Left colon (tissue), 2 donors: Measurements from ENCODE around the gene ZNF609. TPM values are rescaled to one million over a fixed set of nuclear protein-coding genes. Genes with fewer than 3 reads are reported as not detected.

ENCODE experiments used
- ATAC-seq: fragments of 200-7000 bp; cut with Tn5 transposase; one replicate; pipeline ENCODE4 v1.9.1; 2020; ENCODE audit warnings: mild to moderate bottlenecking, moderate library complexity
- DNase-seq, 2 donors: peaks; one replicate each; pipeline ENCODE4 v3.0.0-alpha.2; 2020
- intact Hi-C, 2 donors: fragments of 100-400 bp; cut with DNase I in 1 of 2; cut with micrococcal nuclease in 1 of 2; formaldehyde crosslinking; loops; one replicate each; pipeline versions ENCODE4 v1.11.2 to v1.14.0; 2022; cut with DNase I, micrococcal nuclease
- total RNA-seq, 2 donors: library from RNA; stranded (reverse); fragmentation: NEBNext Ultra II Directional; extraction: Animal tissue kit (Norgen Biotek cat#: 25700); gene quantifications; one replicate each; pipeline ENCODE4 v1.2.1, GENCODE V29; 2021
- donor health status: DM: no; HTN: no; CAD: no.
- donor health status: DM: yes; HTN: yes; CAD: no.

The ZNF609 gene
- total RNA-seq, 2 donors from 2014 or later: 26.3 to 35.3 TPM

GRCh38 chr15:64653757-64654156 lies 193.4 kb downstream of the ZNF609 start:
- intact Hi-C loops: loop anchor here in 1 of 2 donors (10.0 kb wide), 1 partner anchor 229 kb away; no protein-coding TSS in a partner anchor
- ATAC-seq (peak; percentile 44), DNase-seq (no peak)

GRCh38 chr15:64656508-64656907 lies 196.1 kb downstream of the ZNF609 start:
- ATAC-seq: no peak
- intact Hi-C loops: loop anchor here in 1 of 2 donors (10.0 kb wide), 1 partner anchor 232 kb away; no protein-coding TSS in a partner anchor
- no peak for DNase-seq

DNA sequence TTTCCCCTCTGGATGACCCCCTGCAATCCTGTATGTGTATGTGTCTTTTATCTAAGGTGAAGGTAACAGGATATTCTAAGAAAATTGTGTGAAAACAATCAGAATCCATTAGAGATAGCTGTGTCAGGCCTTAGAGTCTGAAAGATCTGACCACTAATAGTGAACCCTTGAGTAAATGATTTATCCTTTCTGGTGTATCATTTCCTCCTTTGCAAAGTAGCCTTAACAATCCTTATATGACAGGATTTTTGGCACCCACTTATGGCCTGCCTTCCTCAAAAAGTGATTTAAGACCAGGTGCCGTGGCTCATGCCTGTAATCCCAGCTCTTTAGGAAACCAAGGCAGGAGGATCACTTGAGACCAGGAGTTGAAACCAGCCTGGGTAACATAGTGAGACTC lies 204.8 kb downstream of the ZNF609 start:
- intact Hi-C loops: no loop called here
- ATAC-seq (peak; percentile 84), DNase-seq (no peak)

DNA sequence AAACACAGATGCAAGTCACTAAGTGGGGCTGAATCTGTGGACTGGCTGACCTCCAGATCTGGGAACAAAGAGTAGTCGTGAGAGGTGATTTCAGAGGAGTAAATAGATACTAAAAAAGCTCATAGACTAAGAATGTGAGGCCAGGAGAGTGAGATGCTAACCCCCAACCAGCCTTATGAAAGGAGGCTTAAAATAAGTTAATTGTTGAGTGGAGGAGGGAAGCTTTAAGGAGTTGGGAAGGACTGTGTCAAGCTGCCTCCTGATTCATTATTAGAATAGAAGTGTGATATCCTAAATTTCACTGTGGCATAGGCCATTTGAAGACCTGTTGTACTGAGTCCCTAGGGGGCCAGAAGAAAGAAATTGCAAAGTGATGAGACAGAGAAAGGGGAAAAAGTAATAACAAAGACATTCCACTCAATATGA lies 207.4 kb downstream of the ZNF609 start:
- intact Hi-C loops: no loop called here
- ATAC-seq (no peak), DNase-seq (no peak)

GRCh38 chr15:64673866-64674265 lies 213.5 kb downstream of the ZNF609 start:
- DNase-seq (no peak), ATAC-seq (no peak)
- intact Hi-C loops: no loop called here

DNA sequence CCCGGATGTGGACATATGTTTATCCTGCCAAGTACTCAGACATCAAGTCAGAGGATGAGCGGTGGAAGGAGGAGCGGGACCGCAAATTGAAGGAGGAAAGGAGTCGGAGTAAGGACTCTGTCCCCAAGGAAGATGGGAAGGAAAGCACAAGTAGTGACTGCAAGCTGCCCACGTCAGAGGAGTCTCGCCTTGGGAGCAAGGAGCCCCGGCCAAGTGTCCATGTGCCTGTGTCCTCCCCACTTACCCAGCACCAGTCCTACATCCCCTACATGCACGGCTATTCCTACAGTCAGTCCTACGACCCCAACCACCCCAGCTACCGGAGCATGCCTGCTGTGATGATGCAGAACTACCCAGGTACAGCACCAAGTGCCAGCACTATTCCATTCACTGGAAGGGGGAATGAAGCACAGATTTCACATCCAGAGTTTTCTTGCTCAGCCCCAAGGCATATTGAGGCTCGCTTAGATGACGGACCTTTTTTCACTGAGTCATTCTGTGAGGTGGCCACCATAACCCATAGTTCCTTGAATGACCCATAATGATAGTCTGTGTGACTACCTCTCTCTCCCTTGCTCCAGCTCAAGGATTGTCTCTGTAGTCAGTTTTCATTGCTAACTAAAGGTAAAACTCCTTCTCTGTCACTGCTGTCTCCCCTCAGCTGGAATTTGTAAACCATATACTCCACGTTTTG lies 217.9 kb downstream of the ZNF609 start:
- DNase-seq: no peak
- ATAC-seq: no peak
- intact Hi-C loops: no loop called here

DNA sequence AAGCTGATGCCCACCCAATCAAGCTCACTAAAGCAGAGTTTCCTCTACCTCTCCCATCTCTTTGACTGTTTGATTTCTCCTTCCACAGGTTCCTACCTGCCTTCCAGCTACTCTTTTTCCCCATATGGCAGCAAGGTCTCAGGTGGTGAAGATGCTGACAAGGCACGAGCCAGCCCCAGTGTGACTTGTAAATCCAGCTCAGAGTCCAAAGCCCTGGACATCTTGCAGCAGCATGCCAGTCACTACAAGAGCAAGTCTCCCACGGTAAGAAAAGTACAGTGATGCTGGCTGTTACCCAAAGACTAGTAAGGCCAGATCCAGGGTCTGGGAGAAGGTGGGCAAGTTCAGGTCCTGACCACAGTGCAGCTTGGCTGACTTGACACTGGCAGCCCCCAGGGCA lies 219.7 kb downstream of the ZNF609 start:
- intact Hi-C loops: no loop called here
- ATAC-seq (no peak), DNase-seq (no peak)

DNA sequence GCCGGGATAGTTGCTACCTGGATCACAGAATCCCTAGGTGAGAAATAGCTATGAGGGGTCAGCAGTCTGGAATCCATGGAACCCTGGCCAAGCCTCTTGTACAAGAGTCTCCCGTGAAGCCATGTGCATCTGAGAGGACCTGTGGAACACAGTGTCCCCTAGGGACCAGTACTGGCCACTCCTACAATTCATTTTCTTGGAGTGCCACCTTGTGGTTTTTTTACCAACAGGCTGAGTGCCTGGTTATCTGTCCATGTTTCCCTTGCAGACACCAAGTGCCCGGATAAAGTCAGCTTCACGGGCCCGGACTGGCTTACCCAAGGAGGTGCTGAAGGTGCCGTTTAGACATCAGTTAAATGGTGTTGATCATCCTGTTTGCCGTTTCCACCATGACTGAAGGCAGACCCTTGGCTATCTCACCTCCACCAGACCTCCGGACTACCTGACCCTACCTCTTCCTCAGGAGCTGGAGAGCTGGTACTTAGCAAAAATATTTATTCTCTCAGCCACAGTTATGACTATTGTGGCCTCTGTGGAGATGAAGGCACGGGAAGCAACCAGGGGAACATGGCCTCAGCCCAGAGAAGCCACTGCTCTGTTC lies 221.1 kb downstream of the ZNF609 start:
- peak; percentile 89 for ATAC-seq
- peak in 1 of 2 donors; percentile 18 for DNase-seq
- intact Hi-C loops: no loop called here

DNA sequence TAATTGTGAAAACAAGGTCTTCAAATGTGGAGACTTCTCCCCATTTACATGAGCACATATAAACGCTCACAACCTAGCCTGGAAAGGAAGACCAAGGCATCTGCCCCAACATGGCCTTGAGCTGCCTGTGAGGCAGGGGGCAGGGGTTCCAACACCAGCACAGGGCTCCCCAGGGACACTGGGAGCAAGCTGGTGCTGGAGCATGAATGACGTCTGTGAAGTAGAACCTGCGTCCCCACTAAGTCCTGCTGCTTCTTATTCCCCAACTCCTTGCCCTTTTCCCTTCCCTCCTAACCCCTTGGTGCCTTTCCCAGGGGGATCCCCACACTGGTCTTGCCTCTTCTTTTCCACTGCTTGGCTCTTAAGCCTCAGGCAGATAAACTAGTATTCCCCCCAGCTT lies 221.9 kb downstream of the ZNF609 start:
- no peak for DNase-seq
- ATAC-seq: no peak
- intact Hi-C loops: no loop called here

- no peak for DNase-seq
- intact Hi-C loops: no loop called here
- ATAC-seq: no peak
Measured at GRCh38 chr15:64683378-64683777, 223.0 kb downstream of the ZNF609 start.

DNA sequence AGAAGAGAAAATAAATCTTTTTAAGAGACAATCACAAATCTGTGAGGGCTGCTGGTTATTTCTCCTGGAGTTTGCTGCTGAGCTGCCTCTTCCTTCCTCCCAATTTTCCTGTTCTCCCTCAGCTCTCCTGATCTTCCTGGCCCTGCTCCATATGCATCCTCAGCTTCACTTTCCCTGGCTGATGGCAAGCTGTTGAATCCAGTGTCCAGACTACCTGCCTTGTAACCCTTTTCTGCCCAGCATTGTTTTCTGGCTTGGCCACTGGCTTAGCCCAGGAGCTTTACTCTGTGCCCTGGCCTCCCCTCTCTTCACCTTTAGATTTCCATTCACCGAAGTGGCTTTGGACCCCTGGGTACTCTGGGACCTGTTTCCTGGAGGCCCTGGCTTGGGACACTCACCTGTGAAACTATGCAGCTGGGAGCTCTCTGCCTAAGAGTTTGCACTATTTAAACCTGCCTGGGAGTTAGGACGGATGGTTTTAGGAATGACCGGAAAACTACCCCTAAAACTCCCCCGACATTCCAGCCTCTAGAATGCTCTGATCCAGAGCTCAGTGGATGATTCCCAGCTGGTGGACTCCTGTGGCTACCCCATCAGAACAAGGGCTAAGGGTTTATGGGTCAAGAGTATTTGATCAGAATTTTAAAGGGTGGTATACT lies 225.0 kb downstream of the ZNF609 start:
- intact Hi-C loops: loop anchor here in 1 of 2 donors (5.0 kb wide), 1 partner anchor 42 kb away; no protein-coding TSS in a partner anchor
- no peak for ATAC-seq
- no peak for DNase-seq

GRCh38 chr15:64686130-64686735 lies 225.9 kb downstream of the ZNF609 start:
- DNase-seq: no peak
- ATAC-seq: peak; percentile 29
- intact Hi-C loops: loop anchor here (2.0 to 5.0 kb wide), 2 partner anchors 41 to 43 kb away; no protein-coding TSS in a partner anchor

GRCh38 chr15:64687172-64687571 lies 226.8 kb downstream of the ZNF609 start:
- DNase-seq: no peak
- ATAC-seq: no peak
- intact Hi-C loops: loop anchor here (2.0 to 5.0 kb wide), 2 partner anchors 40 to 42 kb away; no protein-coding TSS in a partner anchor

- ATAC-seq (no peak), DNase-seq (no peak)
- intact Hi-C loops: loop anchor here (2.0 to 5.0 kb wide), 2 partner anchors 40 to 41 kb away; no protein-coding TSS in a partner anchor
Measured at GRCh38 chr15:64687688-64688087, 227.3 kb downstream of the ZNF609 start.

DNA sequence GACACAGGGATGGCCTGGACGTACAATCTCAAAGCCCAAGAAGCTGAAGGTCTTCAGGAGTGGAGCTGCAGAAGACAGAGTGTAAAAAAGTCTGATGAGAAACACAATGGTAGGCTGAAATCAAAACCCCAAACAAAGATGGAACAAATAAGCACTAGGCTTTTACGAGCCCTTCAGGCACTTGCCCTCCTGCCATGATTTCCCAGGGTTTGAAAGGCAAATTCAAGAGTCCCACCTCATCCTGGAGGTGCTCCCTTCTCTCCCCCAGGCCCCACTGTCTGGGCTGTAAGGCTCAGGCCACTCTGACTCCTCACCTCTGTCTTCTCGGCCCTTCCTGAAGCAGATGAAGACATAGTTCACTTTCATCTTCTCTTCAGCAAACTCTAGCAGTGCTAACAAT lies 228.4 kb downstream of the ZNF609 start:
- intact Hi-C loops: loop anchor here in 1 of 2 donors (5.0 kb wide), 1 partner anchor 39 kb away; no protein-coding TSS in a partner anchor
- DNase-seq: no peak
- no peak for ATAC-seq

- intact Hi-C loops: no loop called here
- DNase-seq: no peak
- no peak for ATAC-seq
Measured at GRCh38 chr15:64690008-64690407, 229.6 kb downstream of the ZNF609 start.

DNA sequence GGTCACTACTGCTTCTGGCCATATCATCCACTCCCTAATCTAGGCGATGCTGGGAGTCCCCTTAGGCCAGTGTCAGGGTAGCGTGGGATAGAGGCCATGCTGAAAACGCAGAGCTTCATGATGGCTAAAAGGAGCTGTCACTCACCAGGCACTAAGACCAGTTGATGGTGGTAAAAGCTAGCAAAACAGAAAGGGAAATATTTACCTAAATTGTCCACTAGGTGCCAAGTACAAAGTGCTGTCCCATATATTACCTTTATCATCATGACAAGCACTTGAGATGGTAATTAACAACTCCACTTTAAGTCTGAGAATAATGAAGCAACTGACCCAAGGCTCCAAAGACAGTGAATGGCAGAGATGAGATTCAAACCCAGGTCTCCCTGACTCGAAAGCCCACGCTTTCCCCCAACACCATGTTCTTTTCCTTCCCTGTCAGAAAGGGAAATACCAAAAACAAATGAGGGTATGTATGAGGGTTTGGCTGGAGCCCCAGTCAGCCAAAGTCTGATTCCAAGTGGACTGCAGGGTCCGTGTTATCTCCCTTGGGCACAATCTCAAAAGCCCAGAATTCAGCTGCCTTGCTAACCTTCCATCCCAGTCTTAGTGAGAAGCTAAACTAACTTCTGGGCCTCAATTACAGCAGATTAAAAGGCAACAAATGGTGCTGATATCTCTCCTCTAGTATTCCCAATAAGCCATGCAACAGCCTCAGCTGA lies 230.4 kb downstream of the ZNF609 start:
- no peak for ATAC-seq
- intact Hi-C loops: no loop called here
- DNase-seq: no peak

DNA sequence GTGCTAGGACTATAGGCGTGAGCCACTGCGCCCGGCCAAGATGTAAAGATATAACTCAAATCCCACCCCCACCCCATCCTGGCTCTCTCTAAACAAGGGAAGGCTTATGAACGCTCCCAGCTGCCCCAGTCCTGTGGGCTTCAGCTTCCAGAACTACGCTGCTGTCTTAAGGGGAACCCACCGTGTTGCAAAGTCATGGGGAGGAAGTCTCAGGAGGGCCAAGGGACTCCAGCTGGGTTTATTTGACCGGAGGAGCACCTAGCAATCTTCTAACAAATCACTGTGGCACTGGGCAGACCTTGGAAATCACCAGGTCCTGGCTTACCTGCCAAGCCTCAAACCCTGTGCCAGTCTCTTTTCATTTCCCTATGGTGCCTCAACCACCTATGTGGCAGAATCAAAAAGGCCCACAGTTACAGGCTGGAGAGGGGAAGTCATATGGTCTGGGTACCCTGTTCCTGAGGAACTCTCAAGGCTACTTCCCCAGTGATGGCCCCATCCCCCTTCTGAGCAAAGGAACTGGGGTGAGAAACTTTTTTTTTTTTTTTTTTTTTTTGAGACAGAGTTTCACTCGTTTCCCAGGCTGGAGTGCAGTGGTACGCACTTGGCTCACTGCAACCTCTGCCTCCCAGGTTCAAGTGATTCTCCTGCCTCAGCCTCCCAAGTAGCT lies 231.7 kb downstream of the ZNF609 start:
- peak; percentile 33 for ATAC-seq
- intact Hi-C loops: no loop called here
- DNase-seq: peak in 1 of 2 donors; percentile 47
